A204.1 (cell line): Measurements from ENCODE around the gene KRT6C.
"Not testable (repeated sequence)": the region's sequence is repeated elsewhere in the genome, so short reads cannot be mapped to it uniquely, and the experiment has no call there.

ENCODE experiments used
- FAIRE-seq: peaks from 2 replicates; lab custom pipeline; 2012; peaks lifted over from hg19 to GRCh38; lab: Jason Lieb, UNC

Gene KRT6C

GRCh38 chr12:52454411-52455201 lies 19.0 kb downstream of the KRT6C start:
- no peak for FAIRE-seq

- FAIRE-seq: no peak
Observed at GRCh38 chr12:52452101-52452500, 21.5 kb downstream of the KRT6C start, which contains the start of gene KRT6B. TSS of gene KRT6B (minus strand) at chr12:52452146. CDS start at chr12:52452078, 68 bp downstream.

GRCh38 chr12:52448228-52448627 lies 25.4 kb downstream of the KRT6C start:
- FAIRE-seq: no peak

- not testable (repeated sequence) for FAIRE-seq
Observed at GRCh38 chr12:52447196-52447595, 26.4 kb downstream of the KRT6C start.

GRCh38 chr12:52446367-52447045 lies 27.1 kb downstream of the KRT6C start:
- FAIRE-seq: no peak

GRCh38 chr12:52445876-52446275 lies 27.7 kb downstream of the KRT6C start:
- no peak for FAIRE-seq

- FAIRE-seq: no peak
Observed at GRCh38 chr12:52444647-52445595, 28.7 kb downstream of the KRT6C start.

- FAIRE-seq: no peak
Observed at GRCh38 chr12:52443966-52444365, 29.6 kb downstream of the KRT6C start.

GRCh38 chr12:52442600-52443061 lies 31.0 kb downstream of the KRT6C start:
- FAIRE-seq: no peak

GRCh38 chr12:52441320-52441911 lies 32.2 kb downstream of the KRT6C start:
- FAIRE-seq: no peak

- no peak for FAIRE-seq
Observed at GRCh38 chr12:52440821-52441319, 32.7 kb downstream of the KRT6C start.

- FAIRE-seq: no peak
Observed at GRCh38 chr12:52439845-52440244, 33.8 kb downstream of the KRT6C start.

- FAIRE-seq: no peak
Observed at GRCh38 chr12:52439420-52439819, 34.2 kb downstream of the KRT6C start.

GRCh38 chr12:52438305-52439301 lies 35.0 kb downstream of the KRT6C start:
- FAIRE-seq: no peak

GRCh38 chr12:52437508-52437907 lies 36.1 kb downstream of the KRT6C start:
- no peak for FAIRE-seq

- no peak for FAIRE-seq
Observed at GRCh38 chr12:52436828-52437474, 36.7 kb downstream of the KRT6C start.

GRCh38 chr12:52436000-52436827 lies 37.4 kb downstream of the KRT6C start:
- no peak for FAIRE-seq

GRCh38 chr12:52435659-52435999 lies 38.0 kb downstream of the KRT6C start:
- no peak for FAIRE-seq
